ENCODE data around the gene NPTXR.
"Not testable (repeated sequence)": the region's sequence is repeated elsewhere in the genome, so short reads cannot be mapped to it uniquely, and the experiment has no call there.

DNA sequence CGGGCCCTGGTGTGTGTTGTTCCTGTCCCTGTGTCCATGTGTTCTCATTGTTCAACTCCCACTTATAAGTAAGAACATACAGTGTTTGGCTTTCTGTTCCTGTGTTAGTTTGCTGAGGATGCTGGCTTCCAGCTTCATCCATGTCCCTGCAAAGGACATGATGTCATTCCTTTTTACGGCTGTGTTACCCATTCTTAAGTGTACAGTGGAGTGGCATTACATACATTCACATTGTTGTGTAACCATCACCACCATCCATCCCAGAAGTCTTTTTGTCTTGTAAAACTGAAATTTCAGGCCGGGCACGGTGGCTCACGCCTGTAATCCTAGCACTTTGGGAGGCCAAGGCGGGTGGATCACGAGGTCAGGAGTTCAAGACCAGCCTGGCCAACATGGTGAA is 10.6 kb upstream of the NPTXR start:
- not testable (repeated sequence) for TF ChIP-seq EZH2phosphoT487 (IDR thresholded peaks at IDR 0.05; ENCODE audit: borderline replicate concordance, low read length)
- TF ChIP-seq, protein P1, sequence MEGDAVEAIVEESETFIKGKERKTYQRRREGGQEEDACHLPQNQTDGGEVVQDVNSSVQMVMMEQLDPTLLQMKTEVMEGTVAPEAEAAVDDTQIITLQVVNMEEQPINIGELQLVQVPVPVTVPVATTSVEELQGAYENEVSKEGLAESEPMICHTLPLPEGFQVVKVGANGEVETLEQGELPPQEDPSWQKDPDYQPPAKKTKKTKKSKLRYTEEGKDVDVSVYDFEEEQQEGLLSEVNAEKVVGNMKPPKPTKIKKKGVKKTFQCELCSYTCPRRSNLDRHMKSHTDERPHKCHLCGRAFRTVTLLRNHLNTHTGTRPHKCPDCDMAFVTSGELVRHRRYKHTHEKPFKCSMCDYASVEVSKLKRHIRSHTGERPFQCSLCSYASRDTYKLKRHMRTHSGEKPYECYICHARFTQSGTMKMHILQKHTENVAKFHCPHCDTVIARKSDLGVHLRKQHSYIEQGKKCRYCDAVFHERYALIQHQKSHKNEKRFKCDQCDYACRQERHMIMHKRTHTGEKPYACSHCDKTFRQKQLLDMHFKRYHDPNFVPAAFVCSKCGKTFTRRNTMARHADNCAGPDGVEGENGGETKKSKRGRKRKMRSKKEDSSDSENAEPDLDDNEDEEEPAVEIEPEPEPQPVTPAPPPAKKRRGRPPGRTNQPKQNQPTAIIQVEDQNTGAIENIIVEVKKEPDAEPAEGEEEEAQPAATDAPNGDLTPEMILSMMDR (IDR thresholded peaks at IDR 0.05; ENCODE audit: low read depth, low read length, poor library complexity, severe bottlenecking) = not testable (repeated sequence)
